ENCODE results near the gene DPEP1.
"Not testable (repeated sequence)": the region's sequence is repeated elsewhere in the genome, so short reads cannot be mapped to it uniquely, and the experiment has no call there.

The DPEP1 gene

DNA sequence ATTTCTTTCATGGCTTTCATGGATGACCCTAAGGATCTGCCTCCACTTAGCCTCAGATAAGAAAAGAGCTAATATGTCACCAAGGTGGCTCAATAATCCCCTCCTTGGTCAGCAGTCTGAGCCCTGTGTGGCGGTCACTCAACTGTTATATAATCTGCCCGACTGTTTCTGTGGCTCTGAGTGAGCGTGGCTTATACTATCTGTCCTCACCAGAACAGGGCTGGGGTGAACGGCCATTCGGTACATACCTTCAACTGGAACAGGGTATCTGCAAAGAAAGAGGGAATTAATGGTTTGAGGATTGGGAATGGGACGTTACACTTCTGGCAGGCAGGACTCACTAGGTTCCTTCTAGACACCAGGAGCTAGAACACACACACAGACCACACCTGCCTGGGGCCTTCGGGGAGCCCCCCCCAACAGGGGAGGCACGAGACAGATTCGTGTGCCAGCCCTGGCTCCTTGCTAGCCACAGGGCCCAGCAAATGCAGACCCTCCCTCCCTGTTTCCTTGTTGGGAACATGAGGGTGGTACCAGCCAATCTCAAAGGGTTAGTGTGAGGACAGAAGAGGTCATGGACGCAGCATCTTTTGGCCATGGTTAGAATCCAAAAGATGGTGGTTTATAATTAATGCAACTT, 40.3 kb downstream of the DPEP1 start:
- DNase-seq: no peak

DNA sequence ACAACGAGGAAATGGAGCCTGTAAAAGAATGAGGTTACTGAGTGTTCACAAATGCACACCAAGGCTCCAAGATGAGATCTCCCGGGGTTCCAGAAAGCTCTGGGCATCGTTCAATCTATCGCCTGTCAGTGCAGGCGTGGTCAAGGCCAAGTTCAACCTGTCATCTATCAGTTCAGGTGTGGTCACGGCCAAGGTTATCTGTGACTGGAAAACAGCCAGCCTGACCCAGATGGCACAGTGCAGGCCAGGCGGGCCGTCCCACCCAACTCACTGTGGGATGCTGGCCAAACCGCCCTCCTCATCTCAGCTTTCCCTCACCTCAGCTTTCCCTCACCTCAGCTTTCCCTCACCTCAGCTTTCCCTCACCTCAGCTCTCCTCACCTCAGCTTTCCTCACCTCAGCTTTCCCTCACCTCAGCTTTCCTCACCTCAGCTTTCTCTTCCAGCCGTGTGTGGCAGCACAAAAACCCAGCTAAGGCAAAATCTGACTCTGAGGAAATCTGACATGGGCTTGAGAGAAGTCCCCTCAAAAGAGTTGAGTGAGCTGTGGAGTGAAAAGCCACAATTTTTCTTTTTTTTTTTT, 41.7 kb downstream of the DPEP1 start:
- DNase-seq: no peak

DNA sequence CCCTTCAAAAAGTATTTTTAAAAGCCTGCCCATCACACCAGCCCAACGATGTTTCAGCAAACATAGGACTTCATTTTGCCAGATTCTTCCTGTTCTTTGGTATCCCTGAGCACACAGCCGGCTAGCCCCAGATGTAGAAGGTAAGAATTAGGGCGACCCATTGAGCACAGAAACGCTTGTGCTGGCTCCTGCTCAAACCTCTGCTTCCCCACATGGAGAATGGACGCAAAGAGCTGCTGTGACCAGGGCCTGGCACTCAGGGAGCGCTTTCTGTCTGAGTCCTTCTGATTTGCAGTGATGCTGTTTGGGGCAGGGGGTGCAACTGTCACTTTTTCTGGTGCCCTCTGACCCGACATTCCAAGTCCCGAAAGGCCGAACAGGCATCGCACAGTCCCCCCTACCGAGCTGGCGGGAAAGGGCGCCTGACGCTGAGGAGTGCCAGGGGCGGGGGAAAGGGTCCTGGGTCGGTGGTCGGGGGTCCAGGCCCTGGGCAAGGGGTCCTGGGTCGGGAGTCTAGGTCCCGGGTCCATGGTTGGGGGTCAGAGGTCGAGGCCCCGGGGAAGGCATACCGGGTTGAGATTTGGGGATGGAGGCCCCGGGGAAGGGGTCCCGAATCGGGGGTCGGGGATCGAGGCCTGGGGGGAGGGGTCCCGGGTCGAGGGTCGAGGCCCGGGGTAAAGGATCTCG, 43.1 kb downstream of the DPEP1 start:
- DNase-seq: no peak

DNA sequence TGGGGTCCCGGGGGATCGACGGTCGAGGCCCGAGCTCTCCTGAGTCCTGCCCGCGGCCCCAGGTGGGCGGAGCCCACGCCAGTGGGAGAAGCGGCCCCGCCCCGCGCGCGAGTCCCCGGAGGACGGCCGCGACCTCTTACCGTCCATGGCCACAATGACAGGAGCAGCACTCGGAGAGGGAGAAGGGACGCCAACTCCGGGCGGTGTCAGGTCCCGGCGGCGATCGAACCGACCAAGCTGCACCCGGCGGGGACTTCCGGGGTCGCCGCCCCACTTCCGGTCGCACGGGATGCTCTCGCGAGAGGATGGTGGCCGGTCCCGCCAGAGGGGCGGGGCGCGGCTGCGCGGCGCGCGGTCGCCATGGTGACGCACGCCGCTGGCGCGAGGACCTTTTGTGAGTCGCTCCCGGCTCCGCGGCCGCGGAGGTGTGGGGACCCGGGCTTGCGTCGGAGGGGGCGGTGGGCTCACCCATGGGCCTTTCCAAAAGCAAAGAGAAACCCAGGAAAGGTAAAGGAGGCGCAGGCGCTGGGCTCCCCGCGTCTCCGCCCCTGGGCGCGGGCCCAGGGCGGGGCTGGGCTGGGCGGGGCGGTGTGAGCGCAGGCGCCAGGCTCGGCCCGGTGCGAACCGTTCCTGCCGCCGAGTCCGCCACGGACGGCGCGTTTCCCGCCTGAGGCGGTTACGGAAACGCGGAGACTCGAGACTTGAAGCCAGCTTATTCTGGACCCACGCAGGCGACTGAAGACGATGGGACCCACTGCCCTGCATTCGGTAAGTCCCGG, 44.2 kb downstream of the DPEP1 start, which contains the start of the genes CHMP1A and SPATA33:
TSS of gene CHMP1A (minus strand) at position 267 of the 779 bp plus-strand sequence. CDS start at position 147, 120 bp downstream.
TSS of gene SPATA33 (plus strand) at position 395 of the 779 bp plus-strand sequence. CDS start at position 471, 76 bp downstream.
- peak; percentile 88 to 94 (median 89) for DNase-seq

DNA sequence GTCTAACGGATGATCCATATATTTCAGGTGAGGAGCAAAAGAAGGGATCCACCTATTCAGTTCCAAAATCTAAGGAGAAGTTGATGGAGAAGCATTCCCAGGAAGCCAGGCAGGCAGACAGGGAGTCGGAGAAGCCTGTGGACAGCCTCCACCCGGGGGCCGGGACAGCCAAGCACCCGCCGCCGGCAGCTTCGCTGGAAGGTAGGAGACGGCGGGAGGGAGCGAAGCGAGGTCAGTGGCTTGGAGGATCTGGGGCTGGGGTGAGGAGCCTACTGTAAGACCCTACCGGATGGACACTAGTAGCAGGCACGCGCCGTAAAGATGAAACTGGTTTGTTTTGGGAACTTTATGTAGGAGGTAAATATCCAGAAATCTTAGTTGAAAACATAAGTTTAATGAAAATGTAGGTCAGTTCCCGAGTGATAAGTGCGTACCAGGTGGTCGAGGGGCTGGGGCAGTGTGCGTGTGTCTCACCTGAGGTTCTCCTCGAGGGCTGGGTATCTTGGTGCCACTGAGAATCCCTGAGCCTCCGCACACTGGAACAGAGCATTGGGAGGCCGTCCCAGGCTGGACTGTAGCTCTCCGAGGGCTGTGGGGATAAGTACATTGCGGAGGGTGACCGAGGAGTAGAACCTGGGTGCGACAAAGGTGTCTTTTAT, 44.9 kb downstream of the DPEP1 start:
- DNase-seq: no peak

DNA sequence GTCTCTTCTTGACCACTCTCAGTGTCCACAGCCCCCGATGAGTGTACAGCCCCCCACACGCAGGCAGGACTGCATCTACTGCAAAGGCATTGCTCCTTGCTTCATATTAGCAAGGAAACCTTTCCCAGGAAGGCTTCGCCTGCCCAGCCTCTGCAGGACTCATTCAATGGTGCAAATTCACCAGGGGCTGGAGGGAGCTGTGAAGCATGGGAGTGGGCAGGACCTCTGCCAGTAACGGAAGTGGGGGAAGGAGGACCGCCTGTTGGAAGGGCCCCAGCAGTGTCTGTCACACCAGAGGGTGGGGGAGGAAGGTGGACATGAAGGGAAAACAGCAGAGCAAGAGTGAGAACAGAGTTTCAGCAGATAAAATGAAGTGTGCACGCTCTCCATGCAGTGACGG, 46.7 kb downstream of the DPEP1 start:
- DNase-seq: no peak

DNA sequence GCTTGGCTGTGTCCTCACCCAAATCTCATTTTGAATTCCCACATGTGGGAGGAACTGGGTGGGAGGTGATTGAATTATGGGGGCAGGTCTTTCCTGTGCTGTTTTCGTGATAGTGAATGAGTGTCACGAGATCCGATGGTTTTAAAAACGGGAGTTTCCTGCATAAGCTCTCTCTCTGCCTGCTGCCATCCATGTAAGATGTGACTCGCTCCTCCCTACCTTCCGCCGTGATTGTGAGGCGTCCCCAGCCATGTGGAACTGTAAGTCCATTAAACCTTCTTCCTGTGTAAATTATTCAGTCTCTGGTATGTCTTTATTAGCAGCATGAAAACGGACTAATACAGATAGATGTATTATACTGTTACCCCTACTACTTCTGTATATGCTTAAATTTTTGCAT, 47.8 kb downstream of the DPEP1 start:
- no peak for DNase-seq

DNA sequence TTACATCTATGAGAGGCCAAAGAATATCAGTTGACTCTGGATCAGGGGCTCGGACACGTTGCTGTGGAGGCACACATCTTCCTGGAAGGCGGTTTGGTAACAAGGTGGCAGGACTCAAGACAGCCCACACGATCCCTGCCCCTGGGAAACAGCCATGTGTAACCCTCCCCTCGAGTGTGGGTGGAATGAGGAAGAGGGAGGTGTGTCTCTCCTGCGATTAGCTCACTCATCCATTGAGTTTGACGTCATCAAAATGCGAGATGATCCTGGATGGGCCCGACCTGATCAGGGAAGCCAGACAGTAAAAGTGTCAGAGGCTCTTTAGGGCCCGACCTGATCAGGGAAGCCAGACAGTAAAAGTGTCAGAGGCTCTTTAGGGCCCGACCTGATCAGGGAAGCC, 50.8 kb downstream of the DPEP1 start:
- not testable (repeated sequence) for DNase-seq

DNA sequence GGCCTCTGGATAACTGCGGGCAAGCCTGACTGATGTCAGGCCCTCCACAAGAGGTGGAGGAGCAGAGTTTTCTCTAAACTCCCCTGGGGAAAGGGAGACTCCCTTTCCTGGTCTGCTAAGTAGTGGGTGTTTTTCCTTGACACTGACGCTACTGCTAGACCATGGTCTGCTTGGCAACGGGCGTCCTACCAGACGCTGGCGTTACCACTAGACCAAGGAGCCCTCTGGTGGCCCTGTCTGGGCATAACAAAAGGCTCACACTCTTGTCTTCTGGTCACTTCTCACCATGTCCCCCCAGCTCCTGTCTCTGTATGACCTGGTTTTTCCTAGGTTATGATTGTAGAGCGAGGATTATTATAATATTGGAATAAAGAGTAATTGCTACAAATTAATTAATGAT, 53.6 kb downstream of the DPEP1 start:
- DNase-seq: not testable (repeated sequence)

DNA sequence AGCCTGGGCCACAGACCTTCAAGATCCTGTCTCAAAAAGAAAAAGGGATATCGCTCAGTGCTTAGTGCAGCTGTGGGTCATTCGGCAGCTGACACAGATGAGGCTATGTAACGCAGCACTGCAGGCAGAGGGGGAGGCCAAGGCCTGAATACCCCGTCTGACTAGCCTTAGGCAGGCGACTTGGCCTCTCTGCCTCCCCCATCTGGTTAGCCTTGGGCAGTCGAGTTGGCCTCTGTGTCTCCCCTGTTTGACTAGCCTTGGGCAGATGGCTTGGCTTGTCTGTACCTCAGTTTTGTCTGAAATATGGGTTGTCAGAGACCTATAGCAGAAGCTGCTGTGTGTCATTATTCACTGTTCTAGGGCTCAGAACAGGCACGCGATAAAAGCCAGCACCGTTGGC, 54.2 kb downstream of the DPEP1 start:
- no peak for DNase-seq

DNA sequence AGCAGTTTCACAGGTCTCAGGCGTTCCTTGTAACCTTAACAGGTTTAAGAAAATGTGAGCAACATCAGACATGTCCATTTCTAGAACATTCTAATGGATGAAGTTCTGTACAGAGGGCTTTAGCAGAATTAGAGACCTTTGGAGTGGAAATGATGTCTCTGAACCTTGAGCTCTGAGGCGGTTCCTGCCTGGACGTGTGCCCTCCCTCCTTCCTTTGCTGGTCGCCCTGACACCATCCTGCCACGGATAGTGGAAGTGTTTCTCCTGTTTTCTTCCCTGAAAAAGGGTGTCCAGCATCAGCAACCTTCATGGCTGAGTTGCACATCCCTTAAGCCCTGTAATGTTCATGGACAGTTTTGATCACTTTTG, 55.3 kb downstream of the DPEP1 start:
- DNase-seq: no peak

DNA sequence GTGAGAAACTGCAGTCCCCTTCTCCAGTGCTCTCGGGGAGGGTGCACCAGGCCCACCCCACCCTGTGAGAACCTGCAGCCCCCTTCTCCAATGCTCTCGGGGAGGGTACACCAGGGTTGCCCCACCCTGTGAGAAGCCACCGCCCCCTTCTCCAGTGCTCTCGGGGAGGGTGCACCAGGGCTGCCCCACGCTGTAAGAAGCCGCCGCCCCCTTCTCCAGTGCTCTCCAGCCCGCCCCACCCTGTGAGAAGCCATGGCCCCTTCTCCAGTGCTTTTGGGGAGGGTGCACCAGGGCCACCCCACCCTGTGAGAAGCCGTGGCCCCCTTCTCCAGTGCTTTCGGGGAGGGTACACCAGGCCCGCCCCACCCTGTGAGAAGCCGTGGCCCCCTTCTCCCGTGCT, 56.3 kb downstream of the DPEP1 start:
- no peak for DNase-seq

DNA sequence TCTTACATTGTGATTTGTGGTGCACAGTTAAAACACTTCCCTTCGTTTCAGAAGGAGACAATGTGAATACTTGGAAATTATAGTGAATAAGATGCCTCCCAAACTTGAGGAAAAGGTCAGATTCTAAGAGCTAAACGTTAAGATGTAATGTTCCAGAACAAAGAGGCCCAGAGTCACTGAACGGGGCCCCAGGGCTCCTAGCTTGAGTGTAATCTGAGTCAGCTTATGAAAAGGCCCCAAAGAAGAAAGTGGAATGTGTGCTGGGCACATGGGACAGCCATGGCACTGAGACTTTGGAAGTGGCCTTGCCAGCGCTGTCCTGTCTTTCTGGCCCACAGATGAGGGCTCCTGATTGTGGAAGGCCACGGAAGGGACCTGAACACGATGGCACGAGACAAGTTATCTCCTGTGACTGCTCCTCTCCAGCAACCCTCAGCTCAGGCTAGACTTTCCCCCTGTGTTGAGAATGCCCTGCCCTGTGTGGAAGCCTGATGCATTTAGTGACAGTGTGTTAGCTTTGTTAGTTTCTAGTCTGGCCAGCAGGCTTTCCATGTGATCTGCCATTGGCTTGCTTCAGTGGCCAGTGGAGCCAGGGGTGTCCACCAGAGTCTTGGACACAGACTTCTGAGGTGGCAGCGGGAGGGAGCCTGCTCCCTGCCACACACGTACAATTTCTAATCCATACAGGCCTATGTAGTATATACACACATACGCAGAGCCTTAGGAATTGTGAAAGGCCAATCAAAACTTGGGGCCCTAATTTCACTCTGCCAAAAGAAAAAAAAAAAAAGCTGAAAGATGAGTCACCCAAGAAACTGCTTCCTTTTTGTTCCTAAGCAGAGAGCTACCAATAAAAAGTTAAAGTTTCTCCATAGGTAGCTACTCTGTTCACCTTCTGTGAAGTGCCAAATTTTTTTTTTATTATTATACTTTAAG, 57.3 kb downstream of the DPEP1 start:
- DNase-seq: no peak

DNA sequence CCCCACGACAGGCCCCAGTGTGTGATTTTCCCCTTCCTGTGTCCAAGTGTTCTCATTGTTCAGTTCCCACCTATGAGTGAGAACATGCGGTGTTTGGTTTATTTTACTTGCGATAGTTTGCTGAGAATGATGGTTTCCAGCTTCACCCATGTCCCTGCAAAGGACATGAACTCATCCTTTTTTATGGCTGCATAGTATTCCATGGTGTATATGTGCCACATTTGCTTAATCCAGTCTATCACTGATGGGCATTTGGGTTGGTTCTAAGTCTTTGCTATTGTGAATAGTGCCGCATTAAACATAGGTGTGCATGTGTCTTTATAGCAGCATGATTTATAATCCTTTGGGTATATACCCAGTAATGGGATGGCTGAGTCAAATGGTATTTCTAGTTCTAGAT, 58.1 kb downstream of the DPEP1 start:
- DNase-seq: not testable (repeated sequence)

DNA sequence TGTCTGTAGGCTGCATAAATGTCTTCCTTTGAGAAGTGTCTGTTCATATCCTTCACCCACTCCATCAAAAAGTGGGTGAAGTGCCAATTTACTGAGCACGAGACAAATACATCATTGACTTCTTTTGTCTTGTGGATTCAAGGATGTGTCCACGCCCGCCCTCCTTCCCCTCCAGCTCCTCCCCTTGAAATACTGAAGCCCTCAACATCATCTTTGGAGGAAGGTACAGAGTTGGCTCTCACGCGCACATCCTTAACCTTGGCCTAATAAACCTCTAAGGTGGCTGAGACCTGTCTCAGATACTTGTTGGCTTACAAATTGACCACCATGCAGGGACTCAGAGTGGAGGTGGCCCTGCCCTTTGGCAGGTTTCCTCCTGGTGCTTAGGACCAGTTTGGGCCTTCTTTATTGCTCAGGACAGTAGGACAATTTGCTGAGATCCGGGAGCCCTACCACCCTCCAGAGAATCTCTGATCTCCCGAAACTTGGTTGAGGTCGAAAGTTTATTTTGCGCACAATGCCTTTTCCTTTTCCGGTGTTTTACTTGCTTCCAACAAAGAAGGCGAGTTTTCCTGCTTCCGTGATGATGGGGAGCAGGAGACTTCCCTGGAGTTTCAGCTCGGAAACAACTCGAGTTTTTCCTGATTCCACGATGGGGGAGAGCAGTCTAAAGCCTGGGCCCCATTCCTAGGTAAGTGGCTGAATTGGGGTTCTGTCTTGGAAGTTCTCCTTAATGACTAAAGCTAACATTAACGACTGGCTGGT, 58.9 kb downstream of the DPEP1 start:
- DNase-seq: no peak

DNA sequence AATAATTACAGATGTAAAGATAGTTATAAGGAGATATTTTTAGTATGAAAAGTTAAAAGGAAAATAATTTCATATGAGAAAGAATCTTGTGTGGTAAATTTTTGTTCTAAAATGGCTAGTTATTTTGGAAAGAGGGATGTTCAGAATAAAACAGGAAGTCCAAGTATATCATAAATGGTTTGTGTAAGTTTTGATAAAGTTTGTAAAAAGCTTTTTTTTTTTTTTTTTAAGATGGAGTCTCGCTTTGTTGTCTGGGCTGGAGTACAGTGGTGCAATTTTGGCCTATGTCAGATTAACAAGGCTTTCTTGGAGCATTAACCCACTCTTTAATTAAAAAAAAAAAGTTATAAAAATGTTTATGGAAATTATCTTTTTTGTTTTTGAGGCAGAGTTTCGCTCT, 64.8 kb downstream of the DPEP1 start:
- no peak for DNase-seq

DNA sequence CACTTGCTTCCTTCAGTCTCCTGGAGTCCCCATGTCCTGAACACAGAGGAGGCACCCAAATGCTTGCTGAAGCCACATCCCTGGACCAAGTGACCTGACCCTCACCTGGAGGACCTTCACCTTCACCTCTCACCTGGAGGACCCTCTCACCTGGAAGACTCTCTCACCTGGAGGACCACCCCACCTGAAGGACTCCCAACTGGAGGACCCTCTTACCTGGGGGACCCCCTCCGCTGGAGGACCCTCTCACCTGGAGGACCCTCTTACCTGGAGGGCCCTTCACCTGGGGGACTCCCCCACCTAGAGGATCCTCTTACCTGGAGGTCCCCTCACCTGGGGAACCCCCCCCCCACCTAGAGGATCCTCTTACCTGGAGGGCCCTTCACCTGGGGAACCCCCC, 72.5 kb downstream of the DPEP1 start:
- no peak for DNase-seq

DNA sequence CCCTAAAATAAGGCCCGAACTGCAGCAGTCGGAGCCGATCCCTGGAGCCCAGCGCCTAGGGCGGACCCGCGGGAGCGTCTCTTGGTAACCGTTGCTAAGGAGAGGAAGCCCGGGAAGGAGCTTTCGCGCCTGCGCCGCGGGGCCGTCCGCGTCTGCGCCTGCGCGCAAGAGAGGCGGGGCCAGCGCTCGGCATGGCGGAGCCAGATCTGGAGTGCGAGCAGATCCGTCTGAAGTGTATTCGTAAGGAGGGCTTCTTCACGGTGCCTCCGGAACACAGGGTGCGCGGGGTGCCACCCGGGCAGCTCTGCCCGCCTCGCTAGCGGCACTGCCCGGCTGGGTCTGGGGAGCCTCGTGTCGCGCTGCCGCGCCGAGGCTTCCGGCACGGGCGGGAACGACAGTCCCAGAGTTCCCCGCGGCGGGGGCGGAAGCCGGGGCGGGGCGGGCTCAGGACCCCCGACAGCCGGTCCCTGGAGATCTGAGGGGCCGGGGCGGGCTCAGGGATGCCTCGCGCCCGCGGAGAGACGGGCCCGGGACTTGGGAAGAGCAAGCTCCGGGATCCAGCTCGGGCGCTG, 73.2 kb downstream of the DPEP1 start, which contains the start of gene CDK10:
TSS of gene CDK10 (plus strand) at position 170 of the 572 bp plus-strand sequence. CDS start at position 192, 22 bp downstream.
- peak; percentile 74 to 88 (median 81) for DNase-seq

DNA sequence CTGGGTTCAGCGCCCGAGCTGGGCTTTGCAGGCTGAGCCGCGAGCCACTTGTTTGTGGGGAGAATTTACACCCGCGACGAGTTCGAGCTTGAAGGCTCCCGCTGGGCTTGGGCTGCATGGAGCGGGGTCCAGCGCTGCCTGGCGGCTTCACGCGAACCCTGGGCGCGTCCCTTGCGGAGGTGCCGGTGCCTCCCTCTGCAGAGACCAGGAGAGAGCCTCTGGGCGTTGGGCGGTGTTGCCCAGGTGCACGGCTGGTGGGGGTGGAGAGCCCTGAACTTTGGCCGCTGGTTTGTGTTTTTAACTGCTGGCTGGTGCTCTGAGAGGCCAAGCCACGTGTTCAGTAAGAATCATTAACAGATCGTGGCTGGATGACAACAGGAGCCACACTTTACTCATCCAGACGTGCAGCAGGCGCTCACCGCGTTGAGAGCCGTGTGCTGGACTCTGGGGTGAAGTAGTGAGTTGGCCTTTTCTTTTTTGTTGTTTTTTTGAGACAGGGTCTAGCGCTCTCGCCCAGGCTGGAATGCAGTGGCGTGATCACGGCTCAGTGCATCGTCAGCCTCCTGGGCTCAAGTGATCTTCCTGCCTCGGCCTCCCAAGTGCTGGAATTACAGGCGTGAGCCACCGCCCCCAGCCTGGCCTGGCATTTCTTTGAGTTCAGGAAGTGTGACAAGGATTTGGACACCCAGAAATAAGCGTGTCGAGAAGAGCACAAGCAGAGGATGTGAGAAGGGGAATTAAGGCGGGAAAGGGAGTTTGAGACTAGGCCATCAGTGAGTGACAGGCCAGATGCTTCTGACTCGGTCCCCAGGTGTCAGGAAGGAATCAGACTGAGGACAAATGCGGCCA, 73.9 kb downstream of the DPEP1 start:
- DNase-seq: no peak

Measured in T-helper 1 cell (primary cell).